Esophagus (tissue), 2 donors: ENCODE measurements around the gene KISS1. TPM values are rescaled to one million over a fixed set of nuclear protein-coding genes. Genes with fewer than 3 reads are reported as not detected.
A peak's percentile ranks its signal among the peaks of the same experiment; 100 is the strongest.

ENCODE experiments used
- H3K27ac ChIP-seq, 2 donors: one replicate each; pipeline ENCODE4 v1.5.1; 2013; ENCODE audit warnings: low read depth in 2 of 2, mild to moderate bottlenecking in 2 of 2, inconsistent platforms in 1 of 2, low read length in 1 of 2, moderate library complexity in 1 of 2
- H3K27me3 ChIP-seq, 2 donors: one replicate each; pipeline ENCODE4 v1.6.1; 2013; ENCODE audit warnings: low read length in 2 of 2, control low read depth in 1 of 2, mild to moderate bottlenecking in 1 of 2; ENCODE audit not compliant: insufficient read depth in 2 of 2, control insufficient read depth in 1 of 2
- H3K36me3 ChIP-seq, 2 donors: one replicate each; pipeline ENCODE4 v1.6.1; 2013; ENCODE audit warnings: low read length in 1 of 2; ENCODE audit not compliant: control insufficient read depth in 2 of 2, insufficient read depth in 2 of 2
- H3K4me1 ChIP-seq, 2 donors: one replicate each; pipeline ENCODE4 v1.6.1; 2013; ENCODE audit warnings: low read length in 1 of 2; ENCODE audit not compliant: control insufficient read depth in 2 of 2, insufficient read depth in 2 of 2
- H3K4me3 ChIP-seq, 2 donors: one replicate each; pipeline ENCODE4 v1.5.1; 2013; ENCODE audit warnings: low read length in 2 of 2, mild to moderate bottlenecking in 2 of 2, low read depth in 1 of 2, moderate library complexity in 1 of 2
- H3K9me3 ChIP-seq, 2 donors: one replicate each; pipeline ENCODE4 v1.6.1; 2013; ENCODE audit warnings: mild to moderate bottlenecking in 2 of 2, low read depth in 1 of 2, low read length in 1 of 2, moderate library complexity in 1 of 2; ENCODE audit not compliant: control insufficient read depth in 2 of 2, insufficient read depth in 1 of 2
- WGBS, 2 donors: extraction: QIAGEN DNeasy Blood & Tissue Kit; methylation state at CpG; one replicate each; pipeline ENCODE4 v1.1.7; 2013; 5-methylcytosine and 5-hydroxymethylcytosine counted together
- polyA plus RNA-seq, 2 donors: library from polyadenylated mRNA; stranded (reverse); fragments of 200-250 nt; gene quantifications; one replicate each; pipeline ENCODE4 v1.2.3, GENCODE V29; 2013
- donor health status: healthy with polysubstance abuse.
- donor health status: Bipolar disorder and iron deficiency.

Gene KISS1
- polyA plus RNA-seq, 2 donors, result not detected

DNA sequence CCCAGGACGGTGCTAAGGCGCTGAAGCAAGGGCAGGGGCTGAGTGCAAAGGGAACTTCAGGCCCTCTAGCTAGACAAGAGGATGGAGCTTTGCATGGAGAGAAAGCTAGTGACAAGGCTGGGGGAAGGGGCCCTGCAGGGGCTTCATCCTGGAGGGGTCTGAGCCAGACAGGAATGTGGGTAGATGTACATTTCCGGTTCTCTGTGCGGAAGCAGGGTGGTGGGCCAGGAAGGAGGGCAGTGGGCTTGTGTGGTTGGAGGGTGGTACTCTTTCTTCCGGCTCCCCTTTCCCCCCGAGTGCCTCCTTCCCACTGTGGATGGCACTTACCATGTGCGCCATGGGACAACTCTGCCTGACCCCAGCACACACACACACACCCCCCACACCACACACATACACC, 1.5 kb downstream of the KISS1 start:
- Histone ChIP-seq H3K27me3 (no peaks in the 10 kb centered on the region), H3K9me3 (no peaks in the 10 kb centered on the region), H3K4me1 (peaks cover 0 to 7% of the 10 kb centered on the region in 2 donors), H3K27ac (no peak overlapping the region), H3K4me3 (no peak overlapping the region), H3K36me3 (no peaks in the 10 kb centered on the region)
- whole genome bisulfite sequencing, 2 donors, result 68 to 77% methylated on average over 7 of the region's 7 CpGs

DNA sequence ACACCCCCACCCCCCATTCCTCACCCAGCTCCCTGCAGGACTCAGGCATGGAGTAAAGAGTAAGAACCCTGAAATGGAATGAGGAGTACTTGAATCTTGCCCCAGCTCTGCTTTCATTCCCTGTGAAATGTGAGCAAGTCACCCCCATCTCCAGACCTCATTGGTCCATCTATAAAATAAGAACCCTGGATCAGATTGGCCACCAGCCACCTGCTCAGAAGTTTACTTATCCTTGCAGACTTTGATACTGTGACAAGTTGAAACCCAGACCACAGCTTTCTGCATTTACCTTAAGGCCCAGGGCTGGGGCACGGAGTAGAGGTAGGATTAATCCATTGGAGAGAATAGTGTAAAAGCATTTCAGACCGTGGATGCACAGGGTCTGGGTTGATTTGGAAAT, 2.2 kb downstream of the KISS1 start:
- H3K36me3 ChIP-seq, result no peaks in the 10 kb centered on the region
- WGBS, 2 donors, result 47 to 49% methylated on average over 2 of the region's 2 CpGs
- H3K4me3 ChIP-seq, result no peak overlapping the region
- peaks cover 0 to 6% of the 10 kb centered on the region in 2 donors for H3K4me1 ChIP-seq
- H3K9me3 ChIP-seq, result no peaks in the 10 kb centered on the region
- peaks cover 0 to 3% of the 10 kb centered on the region in 2 donors for H3K27me3 ChIP-seq
- no peak overlapping the region for H3K27ac ChIP-seq

- H3K27ac ChIP-seq, result no peak overlapping the region
Measured at GRCh38 chr1:204192589-204193352, 3.5 kb downstream of the KISS1 start.

DNA sequence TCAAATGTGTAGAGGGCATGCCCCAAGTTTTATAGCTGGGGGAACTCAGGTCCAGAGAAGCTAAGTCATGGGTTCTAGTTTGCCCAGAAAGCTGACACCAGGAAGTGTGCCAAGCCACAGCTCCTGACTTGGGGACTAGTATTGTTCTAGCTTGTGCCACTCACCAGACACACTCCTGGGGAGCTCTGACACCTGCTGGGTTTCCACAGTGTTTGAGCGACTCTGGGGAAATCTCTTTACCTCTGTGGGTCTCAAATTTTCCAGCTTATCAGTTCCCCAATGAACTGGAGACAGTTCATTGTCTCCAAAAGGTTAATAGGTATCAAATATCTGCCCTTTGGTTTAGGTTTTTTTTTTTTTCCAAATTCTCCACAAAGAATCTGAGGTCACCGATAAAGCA, 4.2 kb downstream of the KISS1 start:
- peaks cover 0 to 3% of the 10 kb centered on the region in 2 donors for H3K4me1 ChIP-seq
- no peak overlapping the region for H3K27ac ChIP-seq
- no peak overlapping the region for H3K4me3 ChIP-seq
- no peaks in the 10 kb centered on the region for H3K36me3 ChIP-seq
- WGBS, 2 donors, result 89 to 93% methylated on average over 2 of the region's 2 CpGs
- H3K9me3 ChIP-seq, result no peaks in the 10 kb centered on the region
- peaks cover 0 to 3% of the 10 kb centered on the region in 2 donors for H3K27me3 ChIP-seq

More at GRCh38 chr1:204192589-204193352, 3.5 kb downstream of the KISS1 start:
- Histone ChIP-seq H3K4me1 (peaks cover 0 to 3% of the 10 kb centered on the region in 2 donors), H3K4me3 (no peak overlapping the region), H3K9me3 (no peaks in the 10 kb centered on the region), H3K27me3 (peaks cover 0 to 3% of the 10 kb centered on the region in 2 donors), H3K36me3 (no peaks in the 10 kb centered on the region)
- 63 to 67% methylated on average over 3 of the region's 3 CpGs for WGBS, 2 donors

DNA sequence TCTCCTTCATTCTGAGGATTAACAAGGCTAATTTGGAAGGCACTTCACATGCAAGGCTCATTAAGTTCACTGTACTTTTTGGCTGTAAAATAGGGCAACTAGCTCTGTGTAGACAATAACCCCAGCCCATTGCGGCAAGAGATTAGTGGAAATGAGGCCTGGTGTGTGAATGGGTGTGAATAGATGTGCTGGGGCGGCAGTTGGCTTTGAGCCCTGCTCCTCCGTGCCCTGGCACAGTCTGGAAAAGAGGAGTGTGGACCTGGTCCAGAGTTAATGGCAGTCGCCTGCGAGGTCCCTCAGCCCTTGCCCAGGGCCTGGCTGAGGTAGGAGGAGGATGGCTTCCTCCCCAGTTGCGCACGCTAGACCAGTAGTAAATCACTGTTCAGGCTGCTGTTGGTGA, 4.8 kb downstream of the KISS1 start:
- Histone ChIP-seq H3K9me3 (no peaks in the 10 kb centered on the region), H3K27ac (no peak overlapping the region), H3K27me3 (peaks cover 0 to 3% of the 10 kb centered on the region in 2 donors), H3K4me3 (no peak overlapping the region), H3K4me1 (peaks cover 0 to 3% of the 10 kb centered on the region in 2 donors), H3K36me3 (no peaks in the 10 kb centered on the region)
- 58 to 66% methylated on average over 7 of the region's 7 CpGs for WGBS, 2 donors

DNA sequence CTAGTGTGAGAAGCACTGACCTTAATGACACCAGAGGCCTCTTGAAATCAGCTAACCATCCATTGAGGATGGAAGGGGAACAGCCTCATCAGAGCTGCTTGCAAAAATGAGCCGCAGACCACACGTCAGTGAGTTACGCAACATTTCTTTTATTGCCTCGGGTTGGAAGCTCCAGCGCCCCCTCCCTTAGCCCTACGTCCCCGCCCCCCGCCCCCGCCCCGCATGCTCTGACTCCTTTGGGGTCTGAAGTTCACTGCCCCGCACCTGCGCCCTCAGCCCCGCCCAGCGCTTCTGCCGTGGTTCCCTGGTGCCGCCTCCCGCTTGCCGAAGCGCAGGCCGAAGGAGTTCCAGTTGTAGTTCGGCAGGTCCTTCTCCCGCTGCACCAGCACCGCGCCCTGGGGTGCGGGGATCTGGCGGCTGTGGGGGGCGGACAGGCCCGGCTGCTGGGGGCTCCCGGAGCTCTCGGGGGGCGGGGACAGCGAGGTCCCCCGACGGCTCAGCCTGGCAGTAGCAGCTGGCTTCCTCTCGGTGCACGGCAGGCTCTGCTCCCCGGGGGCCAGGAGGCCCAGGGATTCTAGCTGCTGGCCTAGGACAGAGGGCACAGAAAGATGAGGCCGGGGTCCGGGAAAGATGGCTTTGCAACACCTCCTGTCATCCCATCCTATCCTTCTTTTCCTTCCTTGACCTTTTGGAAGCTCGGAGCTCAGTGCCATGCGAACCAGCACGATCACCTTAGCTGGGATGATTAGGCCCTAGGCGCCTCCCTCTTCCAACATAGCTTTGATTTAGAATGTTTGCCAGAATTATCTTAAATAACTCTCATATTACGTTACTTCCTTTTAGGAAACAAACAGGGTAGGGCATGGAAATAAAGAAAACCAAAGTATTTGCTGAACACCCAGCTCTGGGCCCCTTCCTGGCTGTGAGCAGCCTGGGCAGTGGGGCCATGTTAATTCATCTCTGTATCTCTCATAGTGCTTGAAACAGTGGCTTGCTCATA, 5.8 kb downstream of the KISS1 start:
- Histone ChIP-seq H3K4me3 (peak overlapping the region in 1 of 2 donors; percentile 19), H3K27me3 (peaks cover 0 to 3% of the 10 kb centered on the region in 2 donors)

DNA sequence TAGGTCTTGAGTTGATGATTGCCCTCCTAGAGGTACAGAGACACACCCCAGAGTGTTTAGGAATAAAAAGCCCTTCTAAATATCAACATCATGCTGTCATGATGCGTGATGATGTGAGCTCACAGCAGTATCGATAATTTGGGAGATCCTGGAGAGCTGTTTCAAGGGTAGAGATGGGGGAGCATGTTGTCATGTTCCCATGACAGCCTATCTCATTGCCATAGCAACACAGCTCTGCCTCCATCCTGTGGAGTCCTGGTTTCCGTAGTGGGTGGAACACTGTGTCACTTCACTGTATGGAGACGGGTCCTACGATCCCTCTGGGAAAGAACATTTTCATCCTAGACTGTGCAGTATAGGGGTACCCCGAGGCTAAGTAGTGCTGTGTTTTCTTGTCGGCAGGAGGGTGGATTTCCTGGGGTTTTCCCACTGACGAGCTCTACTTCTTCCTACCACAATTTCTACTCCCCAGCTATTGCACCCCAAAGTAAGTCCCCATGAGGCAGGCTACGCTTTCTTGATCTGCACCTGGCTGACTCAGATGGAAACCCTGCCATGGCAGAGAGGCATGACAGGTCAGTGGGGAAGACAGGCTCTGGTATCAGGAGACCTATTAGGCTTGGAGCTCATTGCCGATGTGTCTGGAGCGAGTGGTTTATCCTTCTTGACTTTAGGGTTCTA, 7.2 kb downstream of the KISS1 start:
- H3K27ac ChIP-seq, result no peak overlapping the region
- no peaks in the 10 kb centered on the region for H3K9me3 ChIP-seq
- WGBS, 2 donors, result 70 to 73% methylated on average over 11 of the region's 11 CpGs
- H3K4me1 ChIP-seq, result peaks cover 0 to 3% of the 10 kb centered on the region in 2 donors
- H3K36me3 ChIP-seq, result no peaks in the 10 kb centered on the region
- H3K27me3 ChIP-seq, result peaks cover 0 to 3% of the 10 kb centered on the region in 2 donors
- no peak overlapping the region for H3K4me3 ChIP-seq

More for the DNA sequence above, 5.8 kb downstream of the KISS1 start:
- Histone ChIP-seq H3K27ac (no peak overlapping the region), H3K4me1 (peaks cover 0 to 3% of the 10 kb centered on the region in 2 donors), H3K36me3 (no peaks in the 10 kb centered on the region), H3K9me3 (no peaks in the 10 kb centered on the region)
- 13 to 15% methylated on average over 40 to 44 of the region's 44 CpGs for WGBS, 2 donors

- no peak overlapping the region for H3K27ac ChIP-seq
- peaks cover 2% of the 10 kb centered on the region in 2 donors for H3K4me1 ChIP-seq
- no peaks in the 10 kb centered on the region for H3K36me3 ChIP-seq
- no peaks in the 10 kb centered on the region for H3K9me3 ChIP-seq
- no peak overlapping the region for H3K4me3 ChIP-seq
- peaks cover 0 to 3% of the 10 kb centered on the region in 2 donors for H3K27me3 ChIP-seq
- WGBS, 2 donors, result 72 to 75% methylated on average over 10 of the region's 10 CpGs
Measured at GRCh38 chr1:204186597-204186996, 9.7 kb downstream of the KISS1 start.

- Histone ChIP-seq H3K27ac (no peak overlapping the region), H3K4me1 (peaks cover 0 to 2% of the 10 kb centered on the region in 2 donors), H3K36me3 (no peaks in the 10 kb centered on the region), H3K4me3 (no peak overlapping the region), H3K9me3 (peaks cover 0 to 4% of the 10 kb centered on the region in 2 donors), H3K27me3 (no peaks in the 10 kb centered on the region)
- WGBS, 2 donors, result 52 to 89% methylated on average over 1 of the region's 1 CpG
Measured at GRCh38 chr1:204181116-204181515, 15.2 kb downstream of the KISS1 start.
